HG03135 (cell line): Measurements from ENCODE around the gene FNBP1.
"Not testable (repeated sequence)": the region's sequence is repeated elsewhere in the genome, so short reads cannot be mapped to it uniquely, and the experiment has no call there.

Experiments used
- ATAC-seq: cut with Tn5 transposase; IDR thresholded peaks from one replicate; pipeline ENCODE4 v1.9.1; 2021; ENCODE audit warnings: mild to moderate bottlenecking, moderate library complexity; ENCODE audit not compliant: unreplicated experiment

FNBP1 gene

DNA sequence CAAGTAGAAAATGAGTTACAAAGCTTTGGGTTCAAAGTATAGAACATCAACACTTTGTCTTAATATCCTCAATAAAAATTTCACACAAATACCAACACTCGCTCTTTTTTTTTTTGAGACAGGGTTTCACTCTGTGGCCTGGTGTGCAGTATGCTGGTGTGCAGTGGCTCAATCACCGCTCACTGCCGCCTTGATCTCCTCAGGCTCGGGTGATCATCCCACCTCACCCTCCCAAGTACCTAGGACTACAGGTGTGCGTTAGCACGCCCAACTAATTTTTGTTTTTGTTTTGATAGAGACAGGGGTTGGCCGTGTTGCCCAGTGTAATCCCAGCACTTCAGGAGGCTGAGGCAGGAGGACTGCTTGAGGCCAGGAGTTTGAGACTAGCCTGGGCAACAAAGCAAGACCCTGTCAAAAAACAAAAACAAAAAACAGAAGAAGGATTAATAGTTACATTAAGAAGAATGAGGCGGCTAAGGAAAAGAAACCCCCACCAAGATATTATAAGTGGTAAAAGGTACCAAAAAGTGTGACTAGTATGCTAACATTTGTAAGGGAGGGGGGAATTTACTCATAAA is 20.3 kb downstream of the FNBP1 start:
- no peak for ATAC-seq

DNA sequence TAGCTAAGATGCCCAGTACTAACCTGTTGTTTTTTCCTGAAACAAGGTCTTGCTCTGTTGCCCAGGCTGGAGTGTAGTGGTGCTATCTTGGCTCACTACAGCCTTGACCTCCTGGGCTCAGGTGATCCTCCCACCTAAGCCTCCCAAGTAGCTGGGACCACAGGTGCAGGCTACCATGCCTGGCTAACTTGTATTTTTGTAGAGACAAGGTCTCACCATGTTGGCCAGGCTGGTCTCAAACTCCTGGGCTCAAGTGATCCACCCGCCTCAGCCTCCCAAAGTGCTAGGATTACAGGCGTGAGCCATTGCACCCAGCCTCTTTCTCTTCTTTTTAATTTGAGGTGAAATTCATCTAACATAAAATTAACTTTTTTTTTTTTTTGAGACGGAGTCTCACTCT is 21.1 kb downstream of the FNBP1 start:
- ATAC-seq = not testable (repeated sequence)

DNA sequence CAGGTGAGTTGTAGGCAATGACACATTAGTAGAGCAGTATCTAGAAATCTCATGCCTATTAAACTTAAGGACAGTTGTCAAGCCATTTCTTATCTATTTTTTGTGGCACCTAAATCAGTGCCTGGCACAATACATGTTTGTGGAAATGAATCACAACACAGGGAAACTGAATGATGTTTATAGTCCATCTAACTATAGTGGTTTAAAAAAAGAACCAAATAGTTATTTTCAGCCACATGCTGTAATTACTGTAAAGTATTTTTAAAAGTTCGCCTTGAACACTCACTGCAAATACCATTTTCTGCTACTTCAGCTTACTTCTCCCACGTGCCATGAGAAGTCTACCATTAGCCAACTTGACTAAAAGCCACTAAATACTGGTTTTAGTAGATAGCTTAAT is 21.9 kb downstream of the FNBP1 start:
- no peak for ATAC-seq

DNA sequence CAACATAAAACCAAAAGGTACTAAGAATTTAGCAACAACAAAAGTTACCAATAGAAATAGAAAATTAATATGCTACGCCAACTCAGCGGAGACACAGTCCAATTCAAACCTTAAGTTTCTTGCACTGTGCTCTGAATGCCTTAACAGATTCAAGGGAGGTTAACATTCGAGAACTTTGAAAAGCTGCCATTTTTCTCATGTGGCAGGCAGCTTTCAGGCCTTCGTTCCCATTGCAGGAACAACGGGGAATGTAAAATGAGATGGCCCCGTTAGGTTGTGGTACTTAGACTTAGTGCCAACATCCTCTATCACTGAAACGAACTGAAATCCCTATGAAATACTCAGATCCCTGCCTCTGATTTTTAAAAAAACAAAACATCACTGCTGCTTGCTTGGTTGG is 22.4 kb downstream of the FNBP1 start:
- no peak for ATAC-seq

DNA sequence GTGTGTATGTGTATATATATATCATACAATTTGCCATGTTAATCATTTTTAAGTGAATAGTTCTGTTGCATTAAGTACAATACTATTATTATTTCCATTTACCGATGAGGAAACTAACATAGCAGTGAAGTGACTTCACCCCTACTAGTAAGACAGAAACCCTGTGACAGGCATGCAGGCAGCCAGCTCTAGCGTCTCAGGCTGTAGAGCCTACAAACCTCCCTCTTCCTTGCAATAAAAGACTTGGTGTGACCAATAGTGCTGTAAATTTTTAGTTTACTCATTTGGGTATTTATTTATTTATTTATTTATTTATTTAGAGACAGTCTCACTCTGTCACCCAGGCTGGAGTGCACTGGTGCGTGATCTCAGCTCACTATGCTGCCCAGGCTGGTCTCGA is 24.7 kb downstream of the FNBP1 start:
- no peak for ATAC-seq

DNA sequence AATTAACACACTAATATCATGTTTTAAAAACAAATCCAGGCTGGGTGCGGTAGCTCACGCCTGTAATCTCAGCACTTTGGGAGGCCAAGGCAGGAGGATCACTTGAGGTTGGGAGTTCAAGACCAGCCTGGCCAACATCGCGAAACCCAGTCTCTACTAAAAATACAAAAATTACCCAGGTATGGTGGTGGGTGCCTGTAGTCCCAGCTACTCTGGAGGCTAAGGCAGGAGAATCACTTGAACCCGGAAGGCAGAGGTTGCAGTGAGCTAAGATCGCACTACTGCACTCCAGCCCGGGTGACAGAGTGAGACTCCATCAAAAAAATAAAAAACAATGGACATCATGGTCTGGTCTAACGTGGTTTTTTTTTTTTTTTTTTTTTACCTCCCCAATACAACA is 25.5 kb downstream of the FNBP1 start:
- not testable (repeated sequence) for ATAC-seq

DNA sequence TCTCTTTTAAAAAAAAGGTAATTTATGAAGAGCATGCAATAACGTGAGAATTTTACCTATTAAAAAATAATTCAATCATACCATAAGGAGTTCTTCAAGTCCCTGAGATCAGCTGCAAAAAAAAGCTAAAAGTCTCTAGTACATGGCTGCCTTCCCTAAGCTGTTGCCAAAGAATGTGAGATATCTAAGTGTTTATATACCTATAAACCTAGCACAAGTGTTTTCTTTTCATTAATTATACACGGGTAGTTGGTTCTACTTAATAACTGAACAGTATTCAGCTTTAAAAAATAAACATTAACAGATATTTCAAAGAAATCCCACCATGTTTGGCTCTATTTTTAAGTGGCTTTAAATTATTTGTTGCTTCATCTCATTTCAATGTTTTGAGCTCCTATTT is 25.9 kb downstream of the FNBP1 start:
- no peak for ATAC-seq

DNA sequence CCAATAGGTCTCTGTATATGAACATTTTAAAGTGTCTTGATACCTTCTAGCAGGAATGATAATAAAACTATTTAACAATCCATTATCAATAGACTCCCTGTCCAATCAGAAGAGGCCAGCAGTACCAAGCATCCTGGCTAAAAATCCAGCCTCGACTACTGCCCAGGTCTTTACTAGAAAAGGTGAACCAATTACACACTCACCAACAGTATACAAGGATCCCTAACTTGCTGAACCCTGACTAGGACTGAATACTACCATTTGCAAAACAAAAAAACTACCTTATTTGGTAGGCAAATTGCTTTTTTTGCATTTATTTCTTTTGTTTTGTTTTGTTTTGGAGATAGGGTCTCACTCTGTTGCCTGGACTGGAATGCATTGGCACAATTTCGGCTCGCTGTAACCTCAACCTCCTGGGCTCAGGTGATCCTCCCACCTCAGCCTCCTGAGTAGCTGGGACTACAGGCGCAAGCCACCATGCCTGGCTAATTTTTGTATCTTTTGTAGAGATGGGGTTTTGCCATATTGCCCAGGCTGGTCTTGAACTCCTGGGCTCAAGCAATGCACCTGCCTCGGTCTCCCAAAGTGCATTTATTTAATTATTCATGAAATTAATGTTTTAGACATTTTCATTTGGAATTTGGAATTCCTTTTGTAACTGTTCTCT is 27.5 kb downstream of the FNBP1 start:
- no peak for ATAC-seq

DNA sequence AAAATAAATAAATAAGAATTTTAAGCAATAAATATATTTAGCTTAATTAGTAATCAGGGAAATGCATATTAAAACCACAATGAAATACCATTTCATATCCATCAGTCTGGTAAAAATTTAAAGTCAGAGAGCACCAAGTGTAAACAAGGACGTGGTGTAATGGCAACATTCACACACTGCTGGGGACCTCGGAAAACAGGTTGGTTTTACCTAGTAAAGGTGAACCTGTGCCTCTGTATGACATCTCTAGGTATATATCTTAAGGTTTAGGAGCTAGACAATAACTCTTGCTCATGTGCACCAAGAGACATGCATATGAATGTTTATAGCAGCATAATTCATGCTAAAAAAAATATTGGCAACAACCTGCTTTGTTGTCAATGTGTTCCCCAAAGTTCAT is 29.7 kb downstream of the FNBP1 start:
- no peak for ATAC-seq

DNA sequence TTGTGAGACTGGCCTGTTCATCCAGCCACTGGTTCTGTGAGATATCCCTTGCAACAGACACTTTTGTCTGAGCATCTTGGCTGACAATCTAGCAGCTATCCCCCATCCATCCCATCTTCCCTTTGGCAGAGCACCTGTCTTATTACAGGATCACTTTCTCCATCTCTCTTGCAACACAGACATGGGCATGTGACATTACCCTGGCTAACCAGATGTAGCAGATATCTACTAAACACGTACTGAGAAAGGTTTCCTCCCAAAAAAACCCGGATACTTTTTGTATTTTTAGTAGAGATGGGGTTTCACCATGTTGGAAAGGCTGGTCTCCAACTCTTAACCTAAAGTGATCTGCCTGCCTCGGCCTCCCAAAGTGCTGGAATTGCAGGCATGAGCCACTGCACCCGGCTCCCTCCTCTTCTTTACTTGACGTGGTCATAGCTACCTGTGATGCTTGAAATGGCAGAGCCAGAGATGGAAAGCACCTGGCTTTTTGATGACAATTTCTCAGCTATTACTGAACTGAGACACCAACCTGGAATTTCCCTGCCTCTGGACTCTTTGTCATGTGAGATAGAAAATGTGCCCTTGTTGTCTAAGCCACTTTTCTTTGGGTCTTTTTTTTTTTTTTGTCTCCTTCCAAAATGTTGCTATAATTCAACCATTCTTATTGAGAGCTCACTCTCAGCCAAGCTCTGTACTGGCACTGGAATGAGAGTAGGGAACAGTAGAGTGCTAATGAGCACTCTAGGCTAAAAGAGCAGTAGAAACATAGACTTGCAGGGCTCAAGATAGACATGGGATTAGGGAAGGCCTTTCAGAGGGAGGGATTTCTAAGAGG is 32.6 kb downstream of the FNBP1 start:
- ATAC-seq = peak; percentile 52

DNA sequence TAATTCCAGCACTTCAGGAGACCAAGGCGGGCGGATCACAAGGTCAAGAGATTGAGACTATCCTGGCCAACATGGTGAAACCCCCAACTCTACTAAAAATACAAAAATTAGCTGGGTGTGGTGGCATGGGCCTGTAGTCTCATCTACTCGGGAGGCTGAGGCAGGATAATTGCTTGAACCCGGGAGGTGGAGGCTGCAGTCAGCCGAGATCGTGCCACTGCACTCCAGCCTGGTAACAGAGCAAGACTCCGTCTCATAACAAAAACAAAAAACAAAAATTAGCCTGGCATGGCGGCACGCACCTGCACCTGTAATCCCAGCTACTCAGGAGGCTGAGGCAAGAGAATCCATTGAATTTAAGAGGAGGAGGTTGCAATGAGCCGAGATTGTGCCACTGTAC is 33.4 kb downstream of the FNBP1 start:
- not testable (repeated sequence) for ATAC-seq

DNA sequence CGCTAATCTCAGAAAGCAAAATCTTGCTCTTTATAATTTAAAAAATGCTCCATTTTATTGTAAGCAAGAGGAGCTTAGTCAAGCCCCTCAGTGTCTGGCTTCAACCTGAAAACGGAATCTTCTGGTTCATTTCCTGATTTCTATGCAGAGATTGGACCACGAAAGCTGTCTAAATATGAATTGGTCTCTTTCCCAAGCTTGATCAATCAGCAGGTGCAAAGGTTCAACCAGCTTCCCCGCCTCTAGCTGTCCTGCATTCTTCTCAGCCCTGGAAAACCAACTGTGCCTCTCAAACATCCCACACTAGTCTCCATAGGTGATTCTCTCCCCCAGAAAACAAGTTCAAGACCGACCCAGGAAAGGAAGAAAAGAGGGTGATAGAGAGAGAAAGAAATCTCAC is 34.5 kb downstream of the FNBP1 start:
- ATAC-seq = no peak

DNA sequence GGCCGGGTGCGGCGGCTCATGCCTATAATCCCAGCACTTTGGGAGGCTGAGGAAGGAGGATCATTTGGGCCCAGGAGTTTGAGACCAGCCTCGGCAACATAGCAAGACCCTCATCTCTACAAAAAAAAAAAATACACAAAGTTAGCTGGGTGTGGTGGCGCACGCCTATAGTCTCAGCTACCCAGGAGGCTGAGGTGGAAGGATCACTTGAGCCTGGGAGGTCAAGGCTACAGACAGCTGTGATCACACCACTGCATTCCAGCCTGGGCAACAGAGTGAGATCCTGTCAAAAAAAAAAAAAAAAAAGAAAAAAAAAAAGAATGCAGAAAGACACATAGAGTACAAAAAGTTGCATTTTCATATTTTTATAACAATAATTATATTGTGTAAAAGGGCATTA is 36.0 kb downstream of the FNBP1 start:
- not testable (repeated sequence) for ATAC-seq

DNA sequence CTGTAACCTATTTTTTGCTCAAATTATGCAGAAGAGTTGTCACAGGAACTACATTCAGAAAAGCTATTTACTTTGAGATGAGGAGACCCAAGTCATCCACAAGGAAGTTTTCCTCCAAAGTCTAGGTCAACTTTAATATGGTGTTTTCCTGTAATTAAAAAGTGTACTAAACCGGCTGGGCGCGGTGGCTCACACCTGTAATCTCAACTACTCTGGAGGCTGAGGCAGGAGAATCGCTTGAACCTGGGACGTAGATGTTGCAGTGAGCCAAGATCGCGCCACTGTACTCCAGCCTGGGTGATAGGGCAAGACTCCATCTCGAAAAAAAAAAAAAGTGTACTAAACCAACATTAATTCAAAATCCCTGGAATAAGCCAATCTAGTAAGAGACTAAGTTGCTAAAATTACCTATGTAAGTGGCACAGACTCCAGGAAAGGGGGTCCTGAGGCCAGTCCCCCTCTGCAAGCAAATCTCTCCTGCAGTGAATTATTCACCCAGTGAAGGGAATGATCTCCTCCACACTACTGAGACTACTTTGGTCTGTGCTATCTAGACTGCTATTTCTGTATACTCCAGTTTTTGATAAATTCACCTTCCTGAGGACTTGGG is 38.9 kb downstream of the FNBP1 start:
- ATAC-seq = no peak

DNA sequence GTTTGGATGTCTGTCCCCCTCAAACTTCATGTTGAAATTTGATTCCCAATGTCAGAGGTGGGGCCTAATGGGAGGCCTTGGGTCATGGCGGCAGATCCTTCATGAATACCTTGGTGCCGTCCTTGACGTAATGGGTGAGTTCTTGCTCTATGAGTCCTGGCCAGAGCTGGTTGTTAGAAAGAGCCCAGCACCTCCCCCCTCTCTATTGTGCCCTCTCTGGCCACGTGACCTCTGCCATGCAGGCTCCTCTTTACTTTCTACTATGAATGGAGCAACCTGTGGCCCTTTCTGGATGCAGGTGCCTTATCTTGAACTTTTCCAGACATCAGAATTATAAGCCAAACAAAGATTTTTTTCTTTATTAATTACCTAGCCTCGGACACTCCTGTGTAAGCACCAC is 40.7 kb downstream of the FNBP1 start:
- no peak for ATAC-seq

DNA sequence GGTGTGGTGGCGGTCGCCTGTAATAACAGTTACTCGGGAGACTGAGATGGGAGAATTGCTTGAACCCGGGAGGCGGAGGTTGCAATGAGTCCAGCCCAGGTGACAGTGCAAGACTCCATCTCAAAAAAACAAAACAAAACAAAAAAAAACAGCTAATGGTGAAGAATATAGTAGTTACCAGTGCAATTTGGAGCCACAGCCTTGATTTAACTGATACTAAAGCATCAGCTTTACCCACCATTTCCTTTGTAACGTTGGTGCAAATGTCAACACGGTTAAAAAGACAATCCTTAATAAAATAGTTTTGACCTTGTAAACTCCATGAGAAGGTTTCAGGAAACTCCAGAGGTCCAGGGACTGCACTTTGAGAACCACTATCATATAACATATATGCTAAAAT is 41.8 kb downstream of the FNBP1 start:
- ATAC-seq = no peak

DNA sequence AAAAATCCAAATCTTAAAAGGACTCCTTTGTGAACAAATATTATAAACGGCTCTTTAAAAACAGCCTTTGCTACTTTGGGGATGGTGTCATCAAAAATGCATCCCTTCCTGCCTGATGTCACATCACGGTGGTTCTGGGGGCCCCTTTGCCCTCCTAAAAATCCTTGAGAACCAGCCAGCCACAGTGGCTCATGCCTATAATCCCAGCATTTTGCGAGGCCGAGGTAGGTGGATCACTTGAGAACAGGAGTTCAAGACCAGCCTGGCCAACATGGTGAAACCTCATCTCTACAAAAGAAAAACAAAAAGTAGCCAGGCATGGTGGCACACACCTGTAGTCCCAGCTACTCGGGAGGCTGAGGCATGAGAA is 43.9 kb downstream of the FNBP1 start:
- ATAC-seq = no peak

DNA sequence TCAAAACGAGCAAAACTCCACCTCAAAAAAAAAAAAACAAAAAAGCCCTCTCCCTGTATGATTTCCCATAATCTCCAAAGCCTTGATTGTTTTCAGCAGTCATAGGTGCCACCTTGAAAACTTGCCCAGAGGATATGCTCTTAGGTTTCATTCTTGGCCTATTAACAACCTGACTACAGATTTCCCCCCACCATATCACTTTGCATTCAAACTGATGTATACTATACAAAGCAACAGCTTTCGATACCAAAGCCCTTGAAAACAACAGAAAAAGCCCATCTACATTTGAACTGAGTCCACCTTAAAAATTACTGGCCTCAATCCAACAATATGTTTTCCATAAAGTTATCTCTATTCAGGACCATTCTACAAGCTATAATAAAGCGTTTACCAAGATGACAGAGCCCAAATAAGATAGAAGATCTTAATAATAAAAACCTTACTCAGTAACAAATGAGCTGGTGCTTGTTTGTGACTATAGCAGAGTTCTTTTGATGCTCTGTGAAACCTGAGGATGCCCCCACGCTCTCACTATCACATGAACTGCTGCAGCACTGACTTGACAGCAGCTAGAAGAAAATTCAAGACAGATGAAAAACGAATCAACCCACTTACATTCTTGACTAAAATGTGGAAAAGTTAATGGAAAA is 44.4 kb downstream of the FNBP1 start:
- no peak for ATAC-seq

DNA sequence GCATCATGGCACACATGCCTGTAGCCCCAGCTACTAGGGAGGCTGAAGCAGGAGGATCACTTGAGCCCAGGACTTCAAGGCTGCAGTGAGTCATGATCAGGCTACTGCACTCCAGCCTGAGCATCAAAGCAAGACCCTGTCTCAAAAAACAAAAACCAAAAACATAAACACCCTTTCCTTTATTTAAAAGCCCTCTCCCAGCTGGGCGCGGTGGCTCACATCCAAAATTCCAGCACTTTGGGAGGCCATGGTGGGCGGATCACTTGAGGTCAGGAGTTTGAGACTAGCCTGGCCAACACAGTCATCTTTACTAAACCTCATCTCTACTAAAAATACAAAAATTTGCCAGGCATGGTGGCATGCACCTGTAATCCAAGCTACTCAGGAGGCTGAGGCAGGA is 45.3 kb downstream of the FNBP1 start:
- not testable (repeated sequence) for ATAC-seq

DNA sequence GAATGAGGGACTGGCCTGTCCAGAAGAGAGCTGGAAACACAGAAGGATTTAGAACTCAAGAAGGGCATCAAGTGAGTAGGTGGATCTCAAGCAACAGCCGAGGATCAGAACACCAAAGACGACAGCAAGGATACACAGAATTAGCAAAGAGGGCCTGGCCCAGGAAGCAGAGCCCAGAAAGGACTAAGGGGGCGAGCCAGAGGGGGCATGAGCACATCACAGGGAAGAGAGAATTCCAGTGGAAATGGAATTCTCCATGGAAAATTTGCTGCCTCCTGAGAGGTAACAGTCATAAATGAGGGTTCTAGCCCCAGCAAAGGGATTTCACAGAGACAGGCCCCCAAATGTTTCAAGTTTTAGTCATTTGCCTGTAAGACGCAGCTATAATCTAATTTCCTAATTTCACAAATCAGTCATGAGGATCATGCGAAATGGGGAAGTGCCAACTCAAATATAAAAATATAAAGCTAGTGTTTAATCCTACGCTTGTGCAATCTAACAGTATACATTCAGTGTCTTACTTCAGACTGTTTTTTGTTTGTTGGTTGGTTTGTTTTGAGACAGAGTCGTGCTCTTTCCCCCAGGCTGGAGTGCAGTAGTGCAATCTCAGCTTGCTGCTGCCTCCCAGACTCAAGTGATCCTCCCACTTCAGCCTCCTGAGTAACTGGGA is 46.7 kb downstream of the FNBP1 start:
- no peak for ATAC-seq
